Measurements from ENCODE around the gene TECTB. TPM values are rescaled to one million over a fixed set of nuclear protein-coding genes. Genes with fewer than 3 reads are reported as not detected.

Gene TECTB
- total RNA-seq, 2 experiments from 2014 or later = not detected

GRCh38 chr10:112271982-112272381, 11.2 kb upstream of the TECTB start:
- intact Hi-C loops (cut with DNase I, micrococcal nuclease) = no loop called here
- no peaks in the 10 kb centered on the region for H3K9me3 ChIP-seq (ENCODE audit: control insufficient read depth in 1 of 2, insufficient read depth in 1 of 2, low read length in 2 of 2)
- no peak for TF ChIP-seq CTCF (IDR thresholded peaks at IDR 0.05)
- Mint-ChIP-seq H3K36me3 (ENCODE audit: low read depth) (no peaks in the 10 kb centered on the region), H3K27me3 (no peaks in the 10 kb centered on the region), H3K27ac (no peak overlapping the region), H3K4me3 (no peak overlapping the region), H3K4me1 (ENCODE audit: low read depth) (no peaks in the 10 kb centered on the region), H3K9me3 (no peaks in the 10 kb centered on the region)
- no peak for ATAC-seq (ENCODE audit: poor library complexity)
- H3K27ac ChIP-seq (ENCODE audit: low read depth in 1 of 2, low read length in 2 of 2) = no peak overlapping the region
- CTCF ChIA-PET = no interaction called here
- no peak overlapping the region for H3K4me3 ChIP-seq (ENCODE audit: low read length)
- H3K4me1 ChIP-seq (ENCODE audit: insufficient read depth, low read length) = no peaks in the 10 kb centered on the region
- no peak for DNase-seq
- H3K27me3 ChIP-seq (ENCODE audit: control insufficient read depth in 1 of 2, insufficient read depth in 2 of 2, low read length in 2 of 2) = no peaks in the 10 kb centered on the region
- POLR2A ChIA-PET = no interaction called here
- H3K36me3 ChIP-seq (ENCODE audit: insufficient read depth, low read length) = no peaks in the 10 kb centered on the region

- no peak overlapping the region for H3K4me3 Mint-ChIP-seq
- intact Hi-C loops (cut with DNase I, micrococcal nuclease) = no loop called here
- Histone ChIP-seq H3K4me3 (ENCODE audit: low read length) (no peak overlapping the region), H3K4me1 (ENCODE audit: insufficient read depth, low read length) (no peaks in the 10 kb centered on the region), H3K27me3 (ENCODE audit: control insufficient read depth in 1 of 2, insufficient read depth in 2 of 2, low read length in 2 of 2) (no peaks in the 10 kb centered on the region), H3K27ac (ENCODE audit: low read depth in 1 of 2, low read length in 2 of 2) (no peak overlapping the region), H3K36me3 (ENCODE audit: insufficient read depth, low read length) (no peaks in the 10 kb centered on the region), H3K9me3 (ENCODE audit: control insufficient read depth in 1 of 2, insufficient read depth in 1 of 2, low read length in 2 of 2) (no peaks in the 10 kb centered on the region)
- peaks cover 13% of the 10 kb centered on the region for H3K27me3 Mint-ChIP-seq
- no peak for TF ChIP-seq CTCF (IDR thresholded peaks at IDR 0.05)
- ATAC-seq (ENCODE audit: poor library complexity) (no peak), DNase-seq (no peak)
- CTCF ChIA-PET = no interaction called here
- H3K9me3 Mint-ChIP-seq = no peaks in the 10 kb centered on the region
- no peaks in the 10 kb centered on the region for H3K36me3 Mint-ChIP-seq (ENCODE audit: low read depth)
- no peak overlapping the region for H3K27ac Mint-ChIP-seq
- no peaks in the 10 kb centered on the region for H3K4me1 Mint-ChIP-seq (ENCODE audit: low read depth)
- POLR2A ChIA-PET = no interaction called here
Measured at GRCh38 chr10:112274831-112275230, 8.4 kb upstream of the TECTB start.

- no peaks in the 10 kb centered on the region for H3K4me1 ChIP-seq (ENCODE audit: insufficient read depth, low read length)
- no peak for TF ChIP-seq CTCF (IDR thresholded peaks at IDR 0.05)
- no peak for ATAC-seq (ENCODE audit: poor library complexity)
Measured at GRCh38 chr10:112275512-112276245, 7.5 kb upstream of the TECTB start.

More at GRCh38 chr10:112275512-112276245, 7.5 kb upstream of the TECTB start:
- H3K9me3 ChIP-seq (ENCODE audit: control insufficient read depth in 1 of 2, insufficient read depth in 1 of 2, low read length in 2 of 2) = no peaks in the 10 kb centered on the region
- Mint-ChIP-seq H3K4me1 (ENCODE audit: low read depth) (no peaks in the 10 kb centered on the region), H3K27ac (no peak overlapping the region), H3K4me3 (no peak overlapping the region), H3K9me3 (no peaks in the 10 kb centered on the region), H3K27me3 (peaks cover 22% of the 10 kb centered on the region), H3K36me3 (ENCODE audit: low read depth) (no peaks in the 10 kb centered on the region)
- no peaks in the 10 kb centered on the region for H3K36me3 ChIP-seq (ENCODE audit: insufficient read depth, low read length)
- intact Hi-C loops (cut with DNase I, micrococcal nuclease) = no loop called here
- H3K27ac ChIP-seq (ENCODE audit: low read depth in 1 of 2, low read length in 2 of 2) = no peak overlapping the region
- H3K4me3 ChIP-seq (ENCODE audit: low read length) = no peak overlapping the region
- ChIA-PET CTCF (no interaction called here), POLR2A (no interaction called here)
- no peaks in the 10 kb centered on the region for H3K27me3 ChIP-seq (ENCODE audit: control insufficient read depth in 1 of 2, insufficient read depth in 2 of 2, low read length in 2 of 2)
- DNase-seq = no peak
